ENCODE results near the gene KTN1. TPM values are rescaled to one million over a fixed set of nuclear protein-coding genes. Genes with fewer than 3 reads are reported as not detected.

The KTN1 gene
- total RNA-seq, 4 donors from 2014 or later, result 130 to 176 (median 150) TPM

GRCh38 chr14:55535516-55536203, 44.3 kb upstream of the KTN1 start:
- Histone ChIP-seq H3K4me1 (no peaks in the 10 kb centered on the region), H3K27me3 (no peaks in the 10 kb centered on the region), H3K36me3 (no peaks in the 10 kb centered on the region), H3K9me3 (peaks cover 0 to 14% (median 2%) of the 10 kb centered on the region in 4 donors), H3K4me3 (no peak overlapping the region), H3K27ac (no peak overlapping the region)
- no peak for DNase-seq (ENCODE audit: low spot score in 2 of 2)
- 75 to 80% methylated on average over 2 of the region's 2 CpGs for WGBS, 2 donors
- TF ChIP-seq, protein P1, sequence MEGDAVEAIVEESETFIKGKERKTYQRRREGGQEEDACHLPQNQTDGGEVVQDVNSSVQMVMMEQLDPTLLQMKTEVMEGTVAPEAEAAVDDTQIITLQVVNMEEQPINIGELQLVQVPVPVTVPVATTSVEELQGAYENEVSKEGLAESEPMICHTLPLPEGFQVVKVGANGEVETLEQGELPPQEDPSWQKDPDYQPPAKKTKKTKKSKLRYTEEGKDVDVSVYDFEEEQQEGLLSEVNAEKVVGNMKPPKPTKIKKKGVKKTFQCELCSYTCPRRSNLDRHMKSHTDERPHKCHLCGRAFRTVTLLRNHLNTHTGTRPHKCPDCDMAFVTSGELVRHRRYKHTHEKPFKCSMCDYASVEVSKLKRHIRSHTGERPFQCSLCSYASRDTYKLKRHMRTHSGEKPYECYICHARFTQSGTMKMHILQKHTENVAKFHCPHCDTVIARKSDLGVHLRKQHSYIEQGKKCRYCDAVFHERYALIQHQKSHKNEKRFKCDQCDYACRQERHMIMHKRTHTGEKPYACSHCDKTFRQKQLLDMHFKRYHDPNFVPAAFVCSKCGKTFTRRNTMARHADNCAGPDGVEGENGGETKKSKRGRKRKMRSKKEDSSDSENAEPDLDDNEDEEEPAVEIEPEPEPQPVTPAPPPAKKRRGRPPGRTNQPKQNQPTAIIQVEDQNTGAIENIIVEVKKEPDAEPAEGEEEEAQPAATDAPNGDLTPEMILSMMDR (IDR thresholded peaks at IDR 0.05), result no peak
- no peak for TF ChIP-seq POLR2A (IDR thresholded peaks at IDR 0.05)

- Histone ChIP-seq H3K9me3 (peaks cover 0 to 14% (median 2%) of the 10 kb centered on the region in 4 donors), H3K36me3 (no peaks in the 10 kb centered on the region), H3K4me1 (no peaks in the 10 kb centered on the region), H3K4me3 (no peak overlapping the region), H3K27ac (no peak overlapping the region), H3K27me3 (no peaks in the 10 kb centered on the region)
- DNase-seq (ENCODE audit: low spot score in 2 of 2), result no peak
- TF ChIP-seq POLR2A (IDR thresholded peaks at IDR 0.05) (no peak), EP300 (IDR thresholded peaks at IDR 0.05) (no peak)
- TF ChIP-seq, protein P1 (IDR thresholded peaks at IDR 0.05), result no peak
These were observed 43.8 kb upstream of the KTN1 start for GRCh38 chr14:55536204-55536708.

GRCh38 chr14:55537782-55538181, 42.2 kb upstream of the KTN1 start:
- DNase-seq (ENCODE audit: low spot score in 2 of 2), result no peak
- TF ChIP-seq, protein P1 (IDR thresholded peaks at IDR 0.05), result no peak
- TF ChIP-seq EP300 (IDR thresholded peaks at IDR 0.05) (no peak), POLR2A (IDR thresholded peaks at IDR 0.05) (no peak)
- H3K36me3 ChIP-seq, result no peaks in the 10 kb centered on the region
- H3K4me1 ChIP-seq, result no peaks in the 10 kb centered on the region
- H3K27me3 ChIP-seq, result no peaks in the 10 kb centered on the region
- no peak overlapping the region for H3K4me3 ChIP-seq
- peaks cover 0 to 14% (median 2%) of the 10 kb centered on the region in 4 donors for H3K9me3 ChIP-seq
- H3K27ac ChIP-seq, result no peak overlapping the region

- Histone ChIP-seq H3K36me3 (no peaks in the 10 kb centered on the region), H3K27ac (no peak overlapping the region)
- WGBS, 2 donors, result 95% methylated on average over 2 of the region's 2 CpGs
These were observed 40.0 kb upstream of the KTN1 start for GRCh38 chr14:55539975-55540374.

More at GRCh38 chr14:55539975-55540374, 40.0 kb upstream of the KTN1 start:
- Histone ChIP-seq H3K27me3 (no peaks in the 10 kb centered on the region), H3K9me3 (peaks cover 0 to 14% (median 2%) of the 10 kb centered on the region in 4 donors), H3K4me1 (no peaks in the 10 kb centered on the region), H3K4me3 (no peak overlapping the region)
- no peak for DNase-seq (ENCODE audit: low spot score in 2 of 2)
- no peak for TF ChIP-seq EP300 (IDR thresholded peaks at IDR 0.05)
- TF ChIP-seq, protein P1 (IDR thresholded peaks at IDR 0.05), result no peak
- no peak for TF ChIP-seq POLR2A (IDR thresholded peaks at IDR 0.05)

Data from tibial nerve (tissue), 4 donors.